ENCODE measurements around the gene FUZ.

DNA sequence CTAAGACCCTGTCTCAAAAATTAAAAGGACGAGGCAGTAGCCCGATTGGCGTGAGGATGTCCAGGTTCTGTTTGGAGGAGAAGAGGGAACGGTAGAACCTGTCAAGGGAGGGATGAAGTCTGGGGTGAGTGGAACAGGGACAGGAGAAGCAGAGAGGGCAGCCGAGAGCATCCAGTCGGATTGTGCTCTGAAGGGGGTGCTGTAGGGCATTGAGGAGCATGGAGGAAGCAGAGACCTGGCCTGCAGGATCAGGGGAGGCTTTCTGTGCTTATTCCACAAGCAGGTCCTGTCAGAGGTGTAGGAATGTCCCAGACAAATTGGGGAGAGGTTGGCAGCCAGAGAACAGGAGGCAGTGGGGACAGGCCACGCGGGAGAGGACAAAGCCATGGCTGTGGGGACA lies 32.2 kb downstream of the FUZ start:
- TF ChIP-seq, protein P1, sequence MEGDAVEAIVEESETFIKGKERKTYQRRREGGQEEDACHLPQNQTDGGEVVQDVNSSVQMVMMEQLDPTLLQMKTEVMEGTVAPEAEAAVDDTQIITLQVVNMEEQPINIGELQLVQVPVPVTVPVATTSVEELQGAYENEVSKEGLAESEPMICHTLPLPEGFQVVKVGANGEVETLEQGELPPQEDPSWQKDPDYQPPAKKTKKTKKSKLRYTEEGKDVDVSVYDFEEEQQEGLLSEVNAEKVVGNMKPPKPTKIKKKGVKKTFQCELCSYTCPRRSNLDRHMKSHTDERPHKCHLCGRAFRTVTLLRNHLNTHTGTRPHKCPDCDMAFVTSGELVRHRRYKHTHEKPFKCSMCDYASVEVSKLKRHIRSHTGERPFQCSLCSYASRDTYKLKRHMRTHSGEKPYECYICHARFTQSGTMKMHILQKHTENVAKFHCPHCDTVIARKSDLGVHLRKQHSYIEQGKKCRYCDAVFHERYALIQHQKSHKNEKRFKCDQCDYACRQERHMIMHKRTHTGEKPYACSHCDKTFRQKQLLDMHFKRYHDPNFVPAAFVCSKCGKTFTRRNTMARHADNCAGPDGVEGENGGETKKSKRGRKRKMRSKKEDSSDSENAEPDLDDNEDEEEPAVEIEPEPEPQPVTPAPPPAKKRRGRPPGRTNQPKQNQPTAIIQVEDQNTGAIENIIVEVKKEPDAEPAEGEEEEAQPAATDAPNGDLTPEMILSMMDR (IDR thresholded peaks at IDR 0.05) = no peak
- TF ChIP-seq EP300 (IDR thresholded peaks at IDR 0.05) (no peak), POLR2A (IDR thresholded peaks at IDR 0.05) (no peak), POLR2AphosphoS5 (IDR thresholded peaks at IDR 0.05) (no peak)

Measured in gastroesophageal sphincter (tissue), 3 donors.